Neural progenitor cell (in vitro differentiated cells): ENCODE data around the gene DRD2. TPM values are rescaled to one million over a fixed set of nuclear protein-coding genes. Genes with fewer than 3 reads are reported as not detected.

Experiments
- DNase-seq: peaks from one replicate; pipeline ENCODE4 v3.0.0-alpha.2; 2016; ENCODE audit warnings: low spot score
- H2AFZ ChIP-seq: fragments of 200-600 bp; sonication (generic); replicated peaks from 2 replicates; pipeline ENCODE4 v1.6.1; 2016; ENCODE audit warnings: antibody characterized with exemption
- H3F3A ChIP-seq: fragments of 200-600 bp; sonication (generic); 2 replicates; pipeline ENCODE4 v1.6.1; 2016; ENCODE audit warnings: antibody characterized with exemption, low read depth
- H3K27ac ChIP-seq: fragments of 200-600 bp; sonication (generic); 2 replicates; pipeline ENCODE4 v1.5.1; 2016; ENCODE audit warnings: mild to moderate bottlenecking
- H3K27me3 ChIP-seq: fragments of 200-600 bp; sonication (generic); 2 replicates; pipeline ENCODE4 v1.6.1; 2016; ENCODE audit warnings: mild to moderate bottlenecking, moderate library complexity
- H3K36me3 ChIP-seq: fragments of 200-600 bp; sonication (generic); 2 replicates; pipeline ENCODE4 v1.5.1; 2016
- H3K4me1 ChIP-seq: fragments of 200-600 bp; sonication (generic); 2 replicates; pipeline ENCODE4 v1.6.1; 2016; ENCODE audit warnings: mixed run types
- H3K4me2 ChIP-seq: fragments of 200-600 bp; sonication (generic); 2 replicates; pipeline ENCODE4 v1.6.1; 2016
- H3K4me3 ChIP-seq: fragments of 200-600 bp; sonication (generic); 2 replicates; pipeline ENCODE4 v1.5.1; 2016
- H3K79me2 ChIP-seq: fragments of 200-600 bp; sonication (generic); 2 replicates; pipeline ENCODE4 v1.6.1; 2016; ENCODE audit warnings: low read depth
- H3K9ac ChIP-seq: fragments of 200-600 bp; sonication (generic); 2 replicates; pipeline ENCODE4 v1.6.1; 2016
- H3K9me3 ChIP-seq: fragments of 200-600 bp; sonication (generic); 2 replicates; pipeline ENCODE4 v1.5.1; 2016; ENCODE audit warnings: low read depth
- H4K20me1 ChIP-seq: fragments of 200-600 bp; sonication (generic); 2 replicates; pipeline ENCODE4 v1.6.1; 2016; ENCODE audit warnings: low read depth
- H3K27ac Mint-ChIP-seq: 3 replicates; pipeline ENCODE4 v1.8.0; 2021; ENCODE audit warnings: mixed read lengths
- H3K27me3 Mint-ChIP-seq: 2 replicates; pipeline ENCODE4 v1.8.0; 2022; ENCODE audit warnings: low read depth, mild to moderate bottlenecking, inconsistent platforms, moderate library complexity, mixed read lengths; ENCODE audit not compliant: insufficient read depth
- H3K36me3 Mint-ChIP-seq: 3 replicates; pipeline ENCODE4 v1.8.0; 2021; ENCODE audit warnings: mixed read lengths
- H3K4me1 Mint-ChIP-seq: 3 replicates; pipeline ENCODE4 v1.8.0; 2021; ENCODE audit warnings: mixed read lengths
- H3K4me3 Mint-ChIP-seq: 3 replicates; pipeline ENCODE4 v1.8.0; 2021; ENCODE audit warnings: mild to moderate bottlenecking, moderate library complexity, mixed read lengths
- H3K9me3 Mint-ChIP-seq: 3 replicates; pipeline ENCODE4 v1.8.0; 2020; ENCODE audit warnings: mixed read lengths
- EZH2 ChIP-seq: fragments of 200-600 bp; sonication (generic); IDR thresholded peaks from 2 replicates; pipeline ENCODE4 v1.6.1; 2017; ENCODE audit warnings: antibody characterized with exemption, mild to moderate bottlenecking, moderate library complexity
- EZH2phosphoT487 ChIP-seq: fragments of 200-600 bp; sonication (generic); IDR thresholded peaks from 2 replicates; pipeline ENCODE4 v1.6.1; 2017; ENCODE audit warnings: antibody characterized with exemption
- total RNA-seq: library from RNA; depleted of rRNA; stranded (reverse); fragments of >200 nt; gene quantifications from 2 replicates; pipeline ENCODE4 v1.2.3, GENCODE V29; 2015; ENCODE audit warnings: low replicate concordance
- TF ChIP-seq, protein P1 (sequence below): fragments of 200-600 bp; sonication (generic); IDR thresholded peaks from 2 replicates; pipeline ENCODE4 v1.5.1; 2017; ENCODE audit warnings: antibody characterized with exemption, mild to moderate bottlenecking

The DRD2 gene
- total RNA-seq, 1 donor from 2014 or later = 0.21 TPM

DNA sequence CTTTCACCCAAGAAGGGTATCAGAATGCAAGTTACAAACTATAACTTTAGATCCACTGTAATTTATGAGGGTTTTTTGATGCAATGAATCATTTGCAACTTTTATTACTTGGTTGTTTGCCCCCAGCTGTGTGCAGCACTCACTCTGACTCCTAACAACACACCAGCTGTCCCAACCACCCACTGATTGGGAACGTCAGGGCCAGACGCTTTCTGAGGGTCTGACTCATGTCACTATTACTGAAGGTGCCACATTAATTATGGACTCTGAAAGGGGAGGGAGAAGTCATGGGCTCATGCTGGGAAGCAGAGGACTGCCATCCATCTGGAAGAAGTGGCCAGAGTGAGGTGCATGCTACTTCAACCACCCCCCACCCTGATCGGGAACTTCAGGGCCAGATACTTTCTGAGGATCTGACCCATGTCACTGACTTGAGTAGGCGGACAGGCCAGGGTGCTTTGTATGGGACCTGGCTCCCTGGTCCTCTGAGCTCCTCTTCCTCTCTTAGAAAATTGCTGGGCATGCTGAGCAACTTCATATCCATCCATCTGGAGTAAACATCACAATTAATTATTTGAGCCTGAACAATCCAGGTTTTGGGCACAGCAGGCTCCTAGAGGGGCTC, 44.9 kb upstream of the DRD2 start:
- Histone ChIP-seq H3F3A (no peaks in the 10 kb centered on the region), H4K20me1 (no peaks in the 10 kb centered on the region), H3K9me3 (no peaks in the 10 kb centered on the region), H2AFZ (no peak overlapping the region), H3K4me3 (no peak overlapping the region), H3K27ac (no peak overlapping the region), H3K4me1 (no peaks in the 10 kb centered on the region), H3K79me2 (no peaks in the 10 kb centered on the region), H3K27me3 (no peaks in the 10 kb centered on the region), H3K4me2 (no peak overlapping the region), H3K9ac (no peak overlapping the region), H3K36me3 (no peaks in the 10 kb centered on the region)
- Mint-ChIP-seq H3K9me3 (peaks cover 5% of the 10 kb centered on the region), H3K27me3 (peaks cover 10% of the 10 kb centered on the region), H3K4me3 (no peak overlapping the region), H3K4me1 (peaks cover 8% of the 10 kb centered on the region), H3K27ac (no peak overlapping the region), H3K36me3 (no peaks in the 10 kb centered on the region)
- no peak for DNase-seq
- TF ChIP-seq EZH2phosphoT487 = no peak
- TF ChIP-seq, protein P1, sequence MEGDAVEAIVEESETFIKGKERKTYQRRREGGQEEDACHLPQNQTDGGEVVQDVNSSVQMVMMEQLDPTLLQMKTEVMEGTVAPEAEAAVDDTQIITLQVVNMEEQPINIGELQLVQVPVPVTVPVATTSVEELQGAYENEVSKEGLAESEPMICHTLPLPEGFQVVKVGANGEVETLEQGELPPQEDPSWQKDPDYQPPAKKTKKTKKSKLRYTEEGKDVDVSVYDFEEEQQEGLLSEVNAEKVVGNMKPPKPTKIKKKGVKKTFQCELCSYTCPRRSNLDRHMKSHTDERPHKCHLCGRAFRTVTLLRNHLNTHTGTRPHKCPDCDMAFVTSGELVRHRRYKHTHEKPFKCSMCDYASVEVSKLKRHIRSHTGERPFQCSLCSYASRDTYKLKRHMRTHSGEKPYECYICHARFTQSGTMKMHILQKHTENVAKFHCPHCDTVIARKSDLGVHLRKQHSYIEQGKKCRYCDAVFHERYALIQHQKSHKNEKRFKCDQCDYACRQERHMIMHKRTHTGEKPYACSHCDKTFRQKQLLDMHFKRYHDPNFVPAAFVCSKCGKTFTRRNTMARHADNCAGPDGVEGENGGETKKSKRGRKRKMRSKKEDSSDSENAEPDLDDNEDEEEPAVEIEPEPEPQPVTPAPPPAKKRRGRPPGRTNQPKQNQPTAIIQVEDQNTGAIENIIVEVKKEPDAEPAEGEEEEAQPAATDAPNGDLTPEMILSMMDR = no peak
- TF ChIP-seq EZH2 = no peak

DNA sequence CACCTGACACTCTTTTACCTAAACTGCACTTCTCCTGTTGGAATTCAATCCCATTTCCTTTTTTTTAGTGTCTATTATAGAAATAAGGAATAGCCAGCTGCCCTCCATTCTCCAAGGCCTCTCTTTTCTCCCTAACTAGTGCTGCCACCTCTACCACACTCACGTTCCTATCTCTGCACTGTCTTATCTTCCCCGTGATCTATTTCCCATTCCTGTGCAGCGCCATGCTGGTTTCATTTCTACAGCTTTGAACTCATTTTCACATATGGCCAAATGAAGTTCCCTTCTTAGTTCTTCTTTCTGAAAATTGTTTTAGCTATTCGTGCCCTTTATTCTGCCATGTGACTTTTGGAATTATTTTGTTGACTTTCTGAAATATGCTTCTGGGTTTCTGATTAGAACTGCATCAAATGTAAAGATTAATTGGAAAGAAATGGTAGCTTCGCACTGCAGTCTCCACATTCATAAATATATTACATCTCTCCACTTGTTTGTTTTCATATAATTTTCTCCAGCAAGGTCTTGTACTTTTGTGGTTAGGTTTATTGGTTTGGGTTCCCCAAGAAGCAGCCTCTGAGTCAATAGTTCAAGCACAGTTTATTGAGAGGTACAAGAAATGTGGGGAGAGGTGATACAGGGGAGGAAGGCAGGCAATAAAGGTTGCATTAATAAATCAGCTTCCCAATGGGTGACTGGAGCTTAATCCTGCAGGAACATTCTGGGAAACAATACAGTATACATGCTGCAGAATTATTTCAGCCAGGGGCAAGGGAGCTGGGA, 43.7 kb upstream of the DRD2 start:
- Histone ChIP-seq H3K9me3 (no peaks in the 10 kb centered on the region), H3K4me1 (no peaks in the 10 kb centered on the region), H3K4me3 (no peak overlapping the region), H2AFZ (no peak overlapping the region), H3K27me3 (no peaks in the 10 kb centered on the region), H3K27ac (no peak overlapping the region), H4K20me1 (no peaks in the 10 kb centered on the region), H3K4me2 (no peak overlapping the region), H3K79me2 (no peaks in the 10 kb centered on the region), H3K36me3 (no peaks in the 10 kb centered on the region), H3K9ac (no peak overlapping the region), H3F3A (no peaks in the 10 kb centered on the region)
- Mint-ChIP-seq H3K9me3 (peaks cover 2% of the 10 kb centered on the region), H3K4me1 (peaks cover 8% of the 10 kb centered on the region), H3K27ac (no peak overlapping the region), H3K4me3 (no peak overlapping the region), H3K36me3 (no peaks in the 10 kb centered on the region), H3K27me3 (peaks cover 10% of the 10 kb centered on the region)
- no peak for DNase-seq
- TF ChIP-seq EZH2phosphoT487 = no peak
- TF ChIP-seq, protein P1 = no peak
- no peak for TF ChIP-seq EZH2

DNA sequence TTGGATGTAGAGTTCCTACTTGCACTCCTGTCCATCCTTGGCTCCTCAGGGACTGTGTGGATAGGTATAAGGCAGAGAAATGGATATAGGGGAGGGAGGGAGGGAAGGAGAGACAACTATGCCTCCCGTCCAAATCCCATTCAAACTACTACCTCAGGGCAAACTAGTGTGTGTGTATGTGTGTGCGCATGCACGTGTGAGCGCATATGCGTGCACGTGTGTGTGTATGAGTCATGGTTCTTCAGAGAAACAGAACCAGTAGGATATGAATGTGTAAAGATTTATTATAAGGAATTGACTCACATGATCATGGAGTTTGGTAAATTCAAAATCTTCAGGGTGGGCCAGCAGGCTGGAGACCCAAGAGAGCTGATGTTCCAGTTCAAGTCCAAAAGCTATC, 42.2 kb upstream of the DRD2 start:
- no peak overlapping the region for H3K27ac ChIP-seq
- H3K9ac ChIP-seq = no peak overlapping the region
- Mint-ChIP-seq H3K9me3 (no peaks in the 10 kb centered on the region), H3K4me1 (peaks cover 8% of the 10 kb centered on the region), H3K4me3 (no peak overlapping the region), H3K27me3 (peaks cover 10% of the 10 kb centered on the region), H3K27ac (no peak overlapping the region), H3K36me3 (no peaks in the 10 kb centered on the region)
- no peak overlapping the region for H2AFZ ChIP-seq
- no peaks in the 10 kb centered on the region for H3K79me2 ChIP-seq
- no peaks in the 10 kb centered on the region for H3F3A ChIP-seq
- H3K4me2 ChIP-seq = no peak overlapping the region
- TF ChIP-seq EZH2 (no peak), EZH2phosphoT487 (no peak)
- TF ChIP-seq, protein P1 = no peak
- no peaks in the 10 kb centered on the region for H3K27me3 ChIP-seq
- no peak overlapping the region for H3K4me3 ChIP-seq
- no peaks in the 10 kb centered on the region for H3K9me3 ChIP-seq
- no peaks in the 10 kb centered on the region for H4K20me1 ChIP-seq
- no peaks in the 10 kb centered on the region for H3K36me3 ChIP-seq
- no peak for DNase-seq
- no peaks in the 10 kb centered on the region for H3K4me1 ChIP-seq
